OCI-M1 (cell line): ENCODE results near the gene GMNN.
A peak's percentile ranks its signal among the peaks of the same experiment; 100 is the strongest.
"Not testable (repeated sequence)": the region's sequence is repeated elsewhere in the genome, so short reads cannot be mapped to it uniquely, and the experiment has no call there.

ENCODE experiments used
- DNase-seq: peaks from one replicate; lab custom pipeline; 2025; lab: John Stamatoyannopoulos, UW

GMNN gene

DNA sequence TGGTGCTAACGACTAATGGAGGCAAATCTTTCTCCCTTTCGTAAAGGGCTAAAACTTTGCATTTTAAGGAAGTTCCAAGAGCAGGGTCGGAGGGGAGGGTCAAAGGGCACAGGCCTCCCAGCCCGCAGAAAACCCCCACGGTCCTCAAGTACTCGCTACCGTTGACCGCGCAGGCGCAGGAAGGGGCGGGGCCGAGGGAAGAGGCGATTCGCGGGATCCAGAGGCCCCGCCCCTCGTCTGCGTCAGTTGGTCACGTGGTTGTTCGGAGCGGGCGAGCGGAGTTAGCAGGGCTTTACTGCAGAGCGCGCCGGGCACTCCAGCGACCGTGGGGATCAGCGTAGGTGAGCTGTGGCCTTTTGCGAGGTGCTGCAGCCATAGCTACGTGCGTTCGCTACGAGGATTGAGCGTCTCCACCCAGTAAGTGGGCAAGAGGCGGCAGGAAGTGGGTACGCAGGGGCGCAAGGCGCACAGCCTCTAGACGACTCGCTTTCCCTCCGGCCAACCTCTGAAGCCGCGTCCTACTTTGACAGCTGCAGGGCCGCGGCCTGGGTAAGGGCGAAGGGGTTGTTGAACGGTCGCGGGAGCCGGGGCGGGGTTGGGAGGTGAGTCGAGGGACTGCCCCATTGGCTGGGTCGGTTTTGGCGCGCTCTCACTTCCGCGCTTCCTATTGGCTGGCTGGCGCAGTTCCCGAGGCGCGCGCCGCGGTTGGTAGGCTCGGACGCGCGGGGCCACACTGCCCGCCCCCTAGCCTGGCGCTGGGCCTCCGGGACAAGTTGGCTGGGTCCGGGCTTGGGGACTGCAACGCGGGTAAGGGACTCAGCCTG lies at the start of gene GMNN:
Gene GMNN (plus strand): TSS at position 242 of the 824 bp plus-strand sequence. CDS start 2,310 bp downstream, outside the sequence.
- peak; percentile 99 for DNase-seq

DNA sequence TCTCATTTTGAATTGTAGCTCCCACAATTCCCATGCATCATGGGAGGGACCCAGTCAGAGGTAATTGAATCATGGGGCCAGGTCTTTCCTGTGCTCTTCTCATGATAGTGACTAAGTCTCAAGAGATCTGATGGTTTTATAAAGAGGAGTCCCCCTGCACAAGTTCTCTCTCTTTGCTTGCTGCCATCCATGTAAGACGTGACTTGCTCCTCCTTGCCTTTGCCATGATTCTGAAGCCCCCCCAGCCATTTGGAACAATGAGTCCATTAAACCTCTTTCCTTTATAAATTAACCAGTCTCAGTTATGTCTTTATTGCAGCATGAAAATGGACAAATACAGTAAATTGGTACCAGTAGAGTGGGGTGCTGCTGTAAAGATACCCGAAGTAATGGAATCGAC lies 44.1 kb upstream of the GMNN start:
- DNase-seq: not testable (repeated sequence)

DNA sequence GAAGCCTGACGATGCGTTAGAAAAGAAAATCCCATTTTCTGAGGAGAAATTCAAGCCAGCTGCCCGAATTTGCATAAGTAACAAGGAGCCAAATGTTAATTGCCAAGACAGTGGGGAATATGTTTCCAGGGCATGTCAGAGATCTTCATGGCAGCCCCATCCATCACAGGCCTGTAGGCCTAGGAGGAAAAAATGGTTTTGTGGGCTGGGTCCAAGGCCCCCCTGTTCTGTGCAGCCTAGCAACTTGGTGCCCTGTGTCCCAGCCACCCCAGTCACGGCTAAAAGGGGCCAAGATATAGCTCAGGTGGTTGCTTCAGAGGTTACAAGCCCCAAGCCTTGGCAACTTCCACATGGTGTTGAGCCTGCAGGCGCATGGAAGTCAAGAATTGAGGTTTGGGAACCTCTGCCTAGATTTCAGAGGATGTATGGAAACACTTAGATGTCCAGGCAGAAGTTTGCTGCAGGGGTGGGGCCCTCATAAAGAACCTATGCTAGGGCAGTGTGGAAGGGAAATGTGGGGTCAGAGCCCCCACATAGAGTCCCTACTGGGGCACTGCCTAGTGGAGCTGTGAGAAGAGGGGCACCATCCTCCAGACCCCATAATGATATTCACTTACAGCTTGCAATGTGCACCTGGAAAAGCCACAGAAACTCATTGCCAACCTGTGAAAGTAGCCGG lies 43.1 kb upstream of the GMNN start:
- DNase-seq: not testable (repeated sequence)

DNA sequence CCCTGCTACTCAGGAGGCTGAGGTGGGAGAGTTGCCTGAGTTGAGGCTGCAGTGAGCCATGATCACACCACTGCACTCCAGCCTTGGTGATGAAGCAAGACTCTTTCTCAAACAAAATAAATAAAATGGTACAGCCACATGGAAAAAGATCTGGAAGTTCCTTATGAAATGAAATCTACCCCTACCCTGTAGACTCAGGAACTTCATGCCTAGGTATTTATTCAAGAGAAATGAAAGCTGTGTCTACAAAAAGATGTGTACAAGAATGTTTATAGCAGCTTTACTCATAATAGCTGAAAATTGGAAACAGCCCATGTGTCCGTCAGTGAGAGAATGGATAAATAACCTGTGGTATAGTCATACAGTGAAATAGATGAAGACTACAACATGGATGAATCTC lies 40.6 kb upstream of the GMNN start:
- DNase-seq: no peak

- DNase-seq: not testable (repeated sequence)
Observed at GRCh38 chr6:24734710-24735109, 40.0 kb upstream of the GMNN start.

- no peak for DNase-seq
Observed at GRCh38 chr6:24738741-24739140, 36.0 kb upstream of the GMNN start.

DNA sequence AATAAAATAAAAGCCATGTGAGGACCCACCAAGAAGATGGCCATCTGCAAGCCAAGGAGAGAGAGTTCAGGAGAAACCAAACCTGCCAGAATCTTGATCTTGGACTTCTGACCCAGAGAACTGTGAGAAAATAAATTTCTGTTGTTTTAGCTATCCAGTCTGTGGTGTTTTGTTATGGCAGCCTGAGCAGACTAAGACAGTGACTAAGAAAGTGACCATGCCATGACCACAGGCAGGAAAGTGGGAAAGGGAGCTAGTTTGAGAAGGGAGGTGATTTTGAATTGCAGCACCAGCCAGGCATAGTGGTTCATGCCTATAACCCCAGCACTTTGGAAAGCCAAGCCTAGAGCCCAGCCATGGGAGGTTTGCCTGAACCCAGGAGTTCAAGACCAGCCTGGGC lies 33.9 kb upstream of the GMNN start:
- no peak for DNase-seq

DNA sequence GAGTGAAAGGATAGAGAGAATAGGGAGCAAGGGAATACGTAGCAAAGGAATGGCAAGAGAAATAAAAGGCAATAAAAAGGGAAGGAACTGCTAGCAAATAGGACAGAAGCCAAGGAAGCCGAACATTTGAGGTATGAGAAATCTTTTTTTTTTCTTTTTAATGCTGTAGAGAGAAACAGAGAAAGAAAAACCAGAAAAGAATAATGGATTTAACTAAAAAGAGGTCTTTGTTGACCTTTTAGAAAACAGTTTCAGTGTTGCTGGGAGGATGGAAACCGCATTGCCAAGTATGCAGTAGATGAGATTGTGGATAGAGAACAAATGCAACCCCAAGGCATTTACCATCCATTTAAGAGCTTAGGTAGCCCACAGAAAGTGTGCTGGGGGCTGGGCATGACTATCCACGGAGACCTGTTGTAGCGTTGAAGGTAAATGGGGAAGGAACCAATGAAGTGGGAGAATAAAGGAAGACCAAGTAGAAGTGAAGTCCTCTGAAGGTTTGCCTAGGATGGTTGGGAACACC lies 32.5 kb upstream of the GMNN start:
- DNase-seq: no peak

- DNase-seq: peak; percentile 83
Observed at GRCh38 chr6:24743265-24743943, 31.3 kb upstream of the GMNN start.

DNA sequence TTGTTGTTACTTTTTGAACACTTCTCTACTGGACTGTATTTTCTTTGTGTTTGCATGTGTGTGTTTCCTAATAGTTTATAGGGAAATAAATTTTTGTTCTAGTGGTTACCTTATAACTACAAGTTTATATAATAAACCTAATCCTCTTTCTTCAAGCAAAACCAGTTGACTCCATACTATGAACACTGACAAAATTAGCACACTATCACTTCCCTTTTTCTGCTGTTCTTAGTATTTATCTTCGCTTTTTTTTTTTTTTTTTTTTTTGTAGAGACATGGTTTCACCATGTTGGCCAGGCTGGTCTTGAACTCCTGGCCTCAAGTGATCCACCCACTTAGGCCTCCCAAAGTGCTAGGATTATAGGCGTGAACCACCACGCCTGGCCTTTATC lies 30.8 kb upstream of the GMNN start:
- DNase-seq: peak; percentile 62

DNA sequence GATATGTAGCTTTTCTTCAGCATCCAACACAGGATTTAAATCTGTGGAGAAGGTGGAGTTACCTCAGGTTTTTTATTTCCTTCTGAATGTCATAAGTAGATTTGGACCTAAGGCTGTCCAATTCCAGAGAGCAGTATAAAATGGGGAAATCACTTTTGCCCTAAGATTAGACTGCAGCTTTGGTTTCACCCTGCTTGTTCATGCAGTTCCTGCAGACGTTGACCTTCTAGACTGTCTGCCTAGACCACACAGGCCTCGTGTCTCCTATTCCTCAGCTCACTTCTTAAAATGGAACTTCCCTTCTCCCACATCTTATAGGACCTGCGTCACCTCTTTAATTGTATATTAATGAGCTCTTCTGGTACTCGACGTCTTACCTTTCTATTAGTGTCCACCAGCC lies 29.8 kb upstream of the GMNN start:
- no peak for DNase-seq

DNA sequence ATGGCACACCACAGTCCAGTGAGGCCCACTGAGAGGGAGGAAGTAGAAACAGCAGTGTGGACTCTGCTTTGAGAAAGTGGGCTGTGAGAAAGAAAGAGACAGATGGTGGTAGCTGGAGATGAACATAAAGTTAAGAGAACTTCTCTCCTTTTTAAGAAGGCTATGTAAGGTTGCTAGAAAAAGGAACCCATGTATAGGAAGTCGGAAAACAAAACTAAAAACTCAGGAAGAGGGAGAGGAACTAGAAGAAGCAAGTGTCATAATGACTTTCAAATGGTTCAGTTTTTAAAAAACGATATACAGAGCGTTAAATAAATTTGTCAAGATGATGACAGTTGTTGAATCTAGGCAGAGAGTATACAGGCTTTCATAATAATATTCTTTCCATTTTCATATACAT lies 25.4 kb upstream of the GMNN start:
- DNase-seq: no peak

DNA sequence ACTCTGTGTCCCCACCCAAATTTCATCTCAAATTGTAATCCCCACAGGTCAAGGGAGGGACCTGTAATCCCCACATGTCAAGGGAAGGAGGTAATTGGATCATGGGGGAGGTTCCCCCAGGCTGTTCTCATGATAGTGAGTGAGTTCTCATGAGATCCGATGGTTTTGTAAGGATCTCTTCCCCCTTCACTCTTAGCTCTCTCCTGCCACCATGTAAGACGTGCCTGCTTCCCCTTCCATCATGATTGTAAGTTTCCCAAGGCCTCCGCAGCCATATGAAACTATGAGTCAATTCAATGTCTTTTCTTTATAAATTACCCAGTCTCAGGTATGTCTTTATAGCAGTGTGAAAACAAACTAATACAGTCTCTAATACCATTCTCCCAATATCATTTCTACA lies 23.9 kb upstream of the GMNN start:
- DNase-seq: not testable (repeated sequence)

GRCh38 chr6:24752503-24752902 lies 22.2 kb upstream of the GMNN start:
- DNase-seq: no peak

DNA sequence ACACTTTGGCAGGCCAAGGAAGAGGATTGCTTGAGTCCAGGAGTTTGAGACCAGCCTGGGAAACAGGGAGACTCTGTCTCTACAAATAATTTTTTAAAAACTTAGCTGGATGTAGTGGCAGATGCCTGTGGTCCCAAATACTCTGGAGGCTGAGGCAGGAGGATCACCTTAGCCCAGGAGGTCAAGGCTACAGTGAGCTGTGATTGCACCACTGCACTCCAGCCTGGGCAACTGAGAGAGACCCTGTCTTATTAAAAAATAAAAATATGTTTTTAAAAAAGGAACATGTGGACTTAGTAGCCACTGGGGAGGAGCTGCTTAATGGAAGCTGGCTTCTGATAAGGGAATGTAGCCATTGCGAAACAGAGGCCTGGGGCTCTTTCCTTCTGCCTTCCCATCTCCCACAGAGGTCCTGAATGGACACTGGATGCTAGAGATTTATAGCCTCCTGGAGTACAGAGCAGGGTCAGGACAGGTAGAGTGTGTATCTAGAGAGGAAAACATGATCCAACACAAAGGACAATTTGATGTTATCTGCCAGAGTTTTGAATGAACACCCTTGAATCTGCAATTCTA lies 21.7 kb upstream of the GMNN start:
- DNase-seq: peak; percentile 28

GRCh38 chr6:24753545-24753944 lies 21.2 kb upstream of the GMNN start:
- no peak for DNase-seq

DNA sequence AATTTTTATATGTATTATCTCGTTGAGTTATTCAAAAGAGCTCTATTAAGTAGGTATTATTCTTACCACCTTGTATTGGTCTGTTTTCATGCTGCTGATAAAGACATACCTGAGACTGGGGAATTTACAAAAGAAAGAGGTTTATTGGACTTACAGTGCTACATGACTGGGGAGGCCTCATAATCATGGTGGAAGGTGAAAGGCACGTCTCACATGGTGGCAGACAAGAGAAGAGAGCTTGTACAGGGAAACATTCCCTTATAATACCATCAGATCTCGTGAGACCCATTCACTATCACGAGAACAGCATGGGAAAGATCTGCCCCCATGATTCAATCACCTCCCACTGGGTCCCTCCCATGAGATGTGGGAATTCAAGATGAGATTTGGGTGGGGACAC lies 20.4 kb upstream of the GMNN start:
- not testable (repeated sequence) for DNase-seq

DNA sequence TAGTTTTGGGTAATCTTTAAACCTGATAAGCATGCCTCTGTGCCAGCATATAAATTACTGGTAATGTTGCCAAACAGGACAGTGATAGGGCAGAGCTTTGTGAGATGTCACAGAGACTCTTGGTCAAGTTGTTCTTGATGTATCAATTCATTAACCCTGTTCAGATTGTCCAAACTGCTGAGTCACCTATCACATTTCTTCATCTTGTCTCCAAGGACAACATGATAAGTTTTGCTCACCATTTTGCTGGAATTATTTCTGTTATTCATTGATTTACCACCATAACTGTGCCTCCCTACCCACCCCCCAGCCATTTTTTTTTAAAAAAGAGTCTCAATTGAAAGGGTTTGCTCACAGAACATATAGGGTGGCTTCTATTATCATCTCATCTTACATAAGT lies 19.5 kb upstream of the GMNN start:
- DNase-seq: peak; percentile 71

- no peak for DNase-seq
Observed at GRCh38 chr6:24757611-24758010, 17.1 kb upstream of the GMNN start.

DNA sequence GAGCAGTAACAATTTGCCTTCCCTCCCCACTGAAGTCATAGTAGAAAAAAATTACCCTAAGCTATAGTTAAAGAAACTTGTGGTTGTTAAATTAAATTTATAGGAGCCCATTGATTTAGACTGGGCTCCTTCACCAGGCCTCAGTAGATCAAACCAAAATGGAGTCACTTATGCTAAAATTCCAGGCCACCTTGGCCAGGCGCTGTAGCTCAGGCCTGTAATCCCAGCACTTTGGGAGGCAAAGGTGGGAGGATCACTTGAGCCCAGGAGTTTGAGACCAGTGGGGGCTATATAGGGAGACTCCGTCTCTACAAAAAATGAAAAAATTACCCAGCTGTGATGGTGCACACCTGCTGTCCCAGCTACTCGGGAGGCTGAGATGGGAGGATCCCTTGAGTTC lies 15.0 kb upstream of the GMNN start:
- no peak for DNase-seq

DNA sequence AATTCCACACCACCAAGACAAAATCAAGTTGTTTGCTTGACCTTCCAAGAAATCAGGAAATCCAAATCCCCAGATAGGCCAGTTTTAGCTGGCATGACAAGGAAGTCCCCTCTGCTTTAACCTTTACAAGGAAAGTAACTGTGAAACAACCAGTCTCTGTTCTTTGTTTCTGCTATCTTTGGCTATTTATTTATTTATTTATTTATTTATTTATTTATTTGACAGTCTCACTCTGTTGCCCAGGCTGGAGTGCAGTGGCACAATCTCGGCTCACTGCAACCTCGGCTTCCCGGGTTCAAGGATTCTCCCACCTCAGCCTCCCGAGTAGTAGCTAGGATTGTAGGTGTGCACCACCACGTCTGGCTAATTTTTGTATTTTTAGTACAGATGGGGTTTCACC lies 14.5 kb upstream of the GMNN start:
- no peak for DNase-seq

GRCh38 chr6:24761193-24761835 lies 13.4 kb upstream of the GMNN start:
- peak; percentile 49 for DNase-seq
